ENCODE results near the gene DEPDC1B. TPM values are rescaled to one million over a fixed set of nuclear protein-coding genes. Genes with fewer than 3 reads are reported as not detected.
"Not testable (repeated sequence)": the region's sequence is repeated elsewhere in the genome, so short reads cannot be mapped to it uniquely, and the experiment has no call there.

Gene DEPDC1B
- polyA plus RNA-seq, 2 donors: 2.3 to 2.9 TPM

DNA sequence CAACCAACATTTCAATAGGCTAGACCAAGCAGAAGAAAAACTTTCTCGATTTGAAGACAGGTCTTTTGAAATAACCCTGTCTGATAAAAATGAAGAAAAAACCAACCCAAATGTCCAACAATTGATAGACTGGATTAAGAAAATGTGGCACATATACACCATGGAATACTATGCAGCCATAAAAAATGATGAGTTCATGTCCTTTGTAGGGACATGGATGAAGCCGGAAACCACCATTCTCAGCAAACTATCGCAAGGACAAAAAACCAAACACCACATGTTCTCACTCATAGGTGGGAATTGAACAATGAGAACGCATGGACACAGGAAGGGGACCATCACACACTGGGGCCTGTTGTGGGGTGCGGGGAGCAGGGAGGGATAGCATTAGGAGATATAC, 18.0 kb downstream of the DEPDC1B start:
- H3K36me3 ChIP-seq (ENCODE audit: control insufficient read depth in 2 of 2, insufficient read depth in 2 of 2, low read length in 1 of 2); H3K4me3 ChIP-seq (ENCODE audit: low read depth in 1 of 2, low read length in 2 of 2); H3K27ac ChIP-seq (ENCODE audit: low read depth in 2 of 2, low read length in 1 of 2); H3K4me1 ChIP-seq (ENCODE audit: control insufficient read depth in 2 of 2, insufficient read depth in 2 of 2, low read length in 1 of 2); H3K27me3 ChIP-seq (ENCODE audit: control insufficient read depth in 1 of 2, insufficient read depth in 2 of 2, low read length in 2 of 2); H3K9me3 ChIP-seq (ENCODE audit: control insufficient read depth in 2 of 2, insufficient read depth in 1 of 2, low read depth in 1 of 2, low read length in 1 of 2): not testable (repeated sequence)
- WGBS, 2 donors: 92 to 99% methylated on average over 5 of the region's 5 CpGs

DNA sequence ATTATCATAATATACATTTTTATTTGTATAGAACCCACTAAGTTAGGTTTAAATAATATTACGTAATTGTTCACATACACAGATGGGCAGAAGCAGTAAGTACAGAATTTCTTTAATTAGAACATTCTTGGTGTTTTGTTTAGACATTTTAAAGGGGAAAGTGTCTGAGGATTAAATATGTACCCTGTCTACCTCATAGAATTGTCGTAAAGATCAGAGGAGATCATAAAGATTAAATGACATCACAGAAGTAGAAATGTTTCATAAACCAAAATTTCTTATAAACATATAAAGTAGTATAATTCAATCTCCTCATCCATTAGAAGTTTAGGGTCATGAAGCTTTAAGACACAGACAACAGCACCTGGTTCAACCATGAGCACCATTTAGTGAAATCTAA, 20.1 kb downstream of the DEPDC1B start:
- H3K27me3 ChIP-seq (ENCODE audit: control insufficient read depth in 1 of 2, insufficient read depth in 2 of 2, low read length in 2 of 2): no peaks in the 10 kb centered on the region
- WGBS, 2 donors: 94 to 95% methylated on average over 2 of the region's 2 CpGs
- H3K4me3 ChIP-seq (ENCODE audit: low read depth in 1 of 2, low read length in 2 of 2): no peak overlapping the region
- no peaks in the 10 kb centered on the region for H3K4me1 ChIP-seq (ENCODE audit: control insufficient read depth in 2 of 2, insufficient read depth in 2 of 2, low read length in 1 of 2)
- H3K9me3 ChIP-seq (ENCODE audit: control insufficient read depth in 2 of 2, insufficient read depth in 1 of 2, low read depth in 1 of 2, low read length in 1 of 2): no peaks in the 10 kb centered on the region
- H3K27ac ChIP-seq (ENCODE audit: low read depth in 2 of 2, low read length in 1 of 2): no peak overlapping the region
- H3K36me3 ChIP-seq (ENCODE audit: control insufficient read depth in 2 of 2, insufficient read depth in 2 of 2, low read length in 1 of 2): no peaks in the 10 kb centered on the region

GRCh38 chr5:60677850-60678664, 21.9 kb downstream of the DEPDC1B start:
- Histone ChIP-seq H3K36me3 (ENCODE audit: control insufficient read depth in 2 of 2, insufficient read depth in 2 of 2, low read length in 1 of 2) (no peaks in the 10 kb centered on the region), H3K27ac (ENCODE audit: low read depth in 2 of 2, low read length in 1 of 2) (no peak overlapping the region), H3K27me3 (ENCODE audit: control insufficient read depth in 1 of 2, insufficient read depth in 2 of 2, low read length in 2 of 2) (no peaks in the 10 kb centered on the region), H3K4me1 (ENCODE audit: control insufficient read depth in 2 of 2, insufficient read depth in 2 of 2, low read length in 1 of 2) (no peaks in the 10 kb centered on the region), H3K9me3 (ENCODE audit: control insufficient read depth in 2 of 2, insufficient read depth in 1 of 2, low read depth in 1 of 2, low read length in 1 of 2) (no peaks in the 10 kb centered on the region), H3K4me3 (ENCODE audit: low read depth in 1 of 2, low read length in 2 of 2) (no peak overlapping the region)
- 39 to 43% methylated on average over 6 of the region's 6 CpGs for WGBS, 2 donors

GRCh38 chr5:60675286-60675685, 24.7 kb downstream of the DEPDC1B start:
- WGBS, 2 donors: 89 to 91% methylated on average over 1 of the region's 1 CpG
- Histone ChIP-seq H3K27me3 (ENCODE audit: control insufficient read depth in 1 of 2, insufficient read depth in 2 of 2, low read length in 2 of 2) (no peaks in the 10 kb centered on the region), H3K27ac (ENCODE audit: low read depth in 2 of 2, low read length in 1 of 2) (no peak overlapping the region), H3K9me3 (ENCODE audit: control insufficient read depth in 2 of 2, insufficient read depth in 1 of 2, low read depth in 1 of 2, low read length in 1 of 2) (no peaks in the 10 kb centered on the region), H3K36me3 (ENCODE audit: control insufficient read depth in 2 of 2, insufficient read depth in 2 of 2, low read length in 1 of 2) (no peaks in the 10 kb centered on the region), H3K4me3 (ENCODE audit: low read depth in 1 of 2, low read length in 2 of 2) (no peak overlapping the region), H3K4me1 (ENCODE audit: control insufficient read depth in 2 of 2, insufficient read depth in 2 of 2, low read length in 1 of 2) (no peaks in the 10 kb centered on the region)

DNA sequence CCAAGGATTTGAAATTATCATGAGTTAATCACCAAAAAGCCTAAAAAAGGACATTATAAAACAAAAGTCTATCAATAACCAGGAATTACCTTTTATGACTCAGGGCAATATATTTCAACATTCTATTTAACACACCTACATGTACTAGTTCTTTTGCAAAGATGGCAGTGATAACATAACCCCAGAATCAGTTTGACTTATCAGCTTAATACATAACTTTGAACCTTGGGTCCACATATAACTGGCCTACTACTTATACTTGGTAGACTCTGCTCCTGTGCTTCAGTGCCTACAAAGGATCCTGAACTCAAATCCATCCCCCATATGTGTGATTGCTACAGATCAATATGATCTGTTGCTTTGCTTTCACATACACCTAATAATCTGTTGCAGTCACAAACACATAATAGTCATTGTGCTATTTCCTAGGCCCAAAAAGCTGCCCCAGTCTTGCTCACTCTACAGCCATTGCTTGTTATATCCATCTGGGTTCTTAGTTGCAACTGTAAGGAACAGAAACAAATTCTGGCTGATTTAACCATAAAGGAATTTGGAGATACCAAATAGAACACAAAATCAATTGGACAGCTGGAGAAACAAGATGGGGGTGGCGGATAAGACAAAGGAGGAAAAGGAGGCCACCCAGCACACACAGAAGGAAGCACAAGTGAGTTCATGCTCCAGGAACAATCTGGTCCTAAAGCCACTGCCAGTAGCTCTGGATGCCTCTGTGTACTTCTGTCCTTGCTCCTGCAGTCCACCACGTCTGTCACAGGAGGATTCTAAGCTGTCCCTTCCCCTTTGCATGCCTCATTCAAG, 25.5 kb downstream of the DEPDC1B start:
- 62 to 86% methylated on average over 2 of the region's 2 CpGs for WGBS, 2 donors
- H3K27ac ChIP-seq (ENCODE audit: low read depth in 2 of 2, low read length in 1 of 2): no peak overlapping the region
- H3K4me1 ChIP-seq (ENCODE audit: control insufficient read depth in 2 of 2, insufficient read depth in 2 of 2, low read length in 1 of 2): no peaks in the 10 kb centered on the region

DNA sequence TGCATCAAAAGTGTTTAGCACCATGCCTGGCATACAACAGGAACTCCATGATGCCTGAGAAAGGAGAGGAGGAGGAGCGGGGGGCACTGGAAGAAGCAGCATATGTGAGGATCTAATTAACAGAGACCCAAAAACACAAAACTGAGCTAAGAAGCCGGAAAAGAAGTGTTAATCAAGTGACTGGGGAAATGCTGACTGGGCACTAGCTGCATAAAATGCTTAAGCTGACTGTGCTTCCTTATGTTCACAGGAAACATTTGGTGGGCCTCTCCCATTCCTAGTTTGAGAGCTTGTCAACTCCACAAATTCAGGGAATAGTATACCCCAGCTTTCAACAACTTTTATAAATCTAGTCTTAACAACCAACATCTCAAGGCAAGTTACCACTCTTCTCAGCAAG, 26.6 kb downstream of the DEPDC1B start:
- Histone ChIP-seq H3K9me3 (ENCODE audit: control insufficient read depth in 2 of 2, insufficient read depth in 1 of 2, low read depth in 1 of 2, low read length in 1 of 2) (no peaks in the 10 kb centered on the region), H3K4me1 (ENCODE audit: control insufficient read depth in 2 of 2, insufficient read depth in 2 of 2, low read length in 1 of 2) (no peaks in the 10 kb centered on the region), H3K27me3 (ENCODE audit: control insufficient read depth in 1 of 2, insufficient read depth in 2 of 2, low read length in 2 of 2) (no peaks in the 10 kb centered on the region), H3K36me3 (ENCODE audit: control insufficient read depth in 2 of 2, insufficient read depth in 2 of 2, low read length in 1 of 2) (no peaks in the 10 kb centered on the region), H3K4me3 (ENCODE audit: low read depth in 1 of 2, low read length in 2 of 2) (no peak overlapping the region), H3K27ac (ENCODE audit: low read depth in 2 of 2, low read length in 1 of 2) (no peak overlapping the region)
- whole genome bisulfite sequencing, 2 donors: 71 to 90% methylated on average over 2 of the region's 2 CpGs

More for the DNA sequence above, 25.5 kb downstream of the DEPDC1B start:
- H3K4me3 ChIP-seq (ENCODE audit: low read depth in 1 of 2, low read length in 2 of 2): no peak overlapping the region
- no peaks in the 10 kb centered on the region for H3K36me3 ChIP-seq (ENCODE audit: control insufficient read depth in 2 of 2, insufficient read depth in 2 of 2, low read length in 1 of 2)
- no peaks in the 10 kb centered on the region for H3K27me3 ChIP-seq (ENCODE audit: control insufficient read depth in 1 of 2, insufficient read depth in 2 of 2, low read length in 2 of 2)
- H3K9me3 ChIP-seq (ENCODE audit: control insufficient read depth in 2 of 2, insufficient read depth in 1 of 2, low read depth in 1 of 2, low read length in 1 of 2): no peaks in the 10 kb centered on the region

GRCh38 chr5:60672693-60673264, 27.2 kb downstream of the DEPDC1B start:
- Histone ChIP-seq H3K36me3 (ENCODE audit: control insufficient read depth in 2 of 2, insufficient read depth in 2 of 2, low read length in 1 of 2) (no peaks in the 10 kb centered on the region), H3K27me3 (ENCODE audit: control insufficient read depth in 1 of 2, insufficient read depth in 2 of 2, low read length in 2 of 2) (no peaks in the 10 kb centered on the region), H3K4me1 (ENCODE audit: control insufficient read depth in 2 of 2, insufficient read depth in 2 of 2, low read length in 1 of 2) (no peaks in the 10 kb centered on the region), H3K9me3 (ENCODE audit: control insufficient read depth in 2 of 2, insufficient read depth in 1 of 2, low read depth in 1 of 2, low read length in 1 of 2) (no peaks in the 10 kb centered on the region), H3K27ac (ENCODE audit: low read depth in 2 of 2, low read length in 1 of 2) (no peak overlapping the region), H3K4me3 (ENCODE audit: low read depth in 1 of 2, low read length in 2 of 2) (no peak overlapping the region)
- 64 to 88% methylated on average over 3 of the region's 3 CpGs for WGBS, 2 donors

GRCh38 chr5:60671899-60672692, 27.9 kb downstream of the DEPDC1B start:
- H3K4me3 ChIP-seq (ENCODE audit: low read depth in 1 of 2, low read length in 2 of 2): no peak overlapping the region
- no peaks in the 10 kb centered on the region for H3K36me3 ChIP-seq (ENCODE audit: control insufficient read depth in 2 of 2, insufficient read depth in 2 of 2, low read length in 1 of 2)
- no peaks in the 10 kb centered on the region for H3K9me3 ChIP-seq (ENCODE audit: control insufficient read depth in 2 of 2, insufficient read depth in 1 of 2, low read depth in 1 of 2, low read length in 1 of 2)
- 88 to 94% methylated on average over 6 of the region's 6 CpGs for WGBS, 2 donors
- no peaks in the 10 kb centered on the region for H3K27me3 ChIP-seq (ENCODE audit: control insufficient read depth in 1 of 2, insufficient read depth in 2 of 2, low read length in 2 of 2)
- H3K27ac ChIP-seq (ENCODE audit: low read depth in 2 of 2, low read length in 1 of 2): no peak overlapping the region
- H3K4me1 ChIP-seq (ENCODE audit: control insufficient read depth in 2 of 2, insufficient read depth in 2 of 2, low read length in 1 of 2): no peaks in the 10 kb centered on the region

DNA sequence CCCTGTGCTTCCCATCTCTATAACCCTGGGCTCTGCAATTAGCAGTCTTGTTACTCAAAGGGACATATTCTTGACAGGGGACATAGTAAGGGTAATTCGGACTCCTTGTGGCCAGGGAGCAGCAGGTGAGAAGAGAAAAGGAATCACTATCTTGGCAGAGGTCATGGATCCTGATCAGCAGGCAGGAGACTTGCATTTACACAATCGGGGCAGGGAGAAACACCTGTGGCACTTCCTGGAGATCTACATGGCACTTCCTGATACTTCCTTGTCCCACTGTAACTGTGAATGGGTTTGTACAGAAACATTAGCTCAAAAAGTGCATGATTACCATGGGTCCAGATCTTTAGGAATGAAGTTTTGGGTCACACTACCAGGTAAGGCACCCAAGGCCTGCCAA, 29.2 kb downstream of the DEPDC1B start:
- H3K27me3 ChIP-seq (ENCODE audit: control insufficient read depth in 1 of 2, insufficient read depth in 2 of 2, low read length in 2 of 2): no peaks in the 10 kb centered on the region
- no peak overlapping the region for H3K4me3 ChIP-seq (ENCODE audit: low read depth in 1 of 2, low read length in 2 of 2)
- H3K9me3 ChIP-seq (ENCODE audit: control insufficient read depth in 2 of 2, insufficient read depth in 1 of 2, low read depth in 1 of 2, low read length in 1 of 2): no peaks in the 10 kb centered on the region
- no peaks in the 10 kb centered on the region for H3K36me3 ChIP-seq (ENCODE audit: control insufficient read depth in 2 of 2, insufficient read depth in 2 of 2, low read length in 1 of 2)
- WGBS, 2 donors: 75 to 88% methylated on average over 2 of the region's 2 CpGs
- H3K4me1 ChIP-seq (ENCODE audit: control insufficient read depth in 2 of 2, insufficient read depth in 2 of 2, low read length in 1 of 2): no peaks in the 10 kb centered on the region
- no peak overlapping the region for H3K27ac ChIP-seq (ENCODE audit: low read depth in 2 of 2, low read length in 1 of 2)

Data from esophagus (tissue), 2 donors.